Astrocyte of the cerebellum (primary cell): ENCODE results near the gene FSTL4.

Experiments used
- DNase-seq: peaks from one replicate; pipeline ENCODE4 v3.0.0-alpha.2; 2011; ENCODE audit warnings: low read depth
- H3K4me3 ChIP-seq: 2 replicates; pipeline ENCODE4 v1.5.1; 2011; ENCODE audit warnings: mild to moderate bottlenecking, low read depth, low read length, moderate library complexity
- in situ Hi-C: cut with HindIII; loops from 2 replicates; pipeline ENCODE4 v1.10.0; 2017; ENCODE audit warnings: low sequenced_read_pairs
- TF ChIP-seq, protein P1 (sequence below): IDR thresholded peaks from 2 replicates; pipeline ENCODE4 v1.5.1; 2012; ENCODE audit warnings: low read length, low read depth, moderate library complexity, mild to moderate bottlenecking; ENCODE audit errors: missing control alignments

Gene FSTL4

DNA sequence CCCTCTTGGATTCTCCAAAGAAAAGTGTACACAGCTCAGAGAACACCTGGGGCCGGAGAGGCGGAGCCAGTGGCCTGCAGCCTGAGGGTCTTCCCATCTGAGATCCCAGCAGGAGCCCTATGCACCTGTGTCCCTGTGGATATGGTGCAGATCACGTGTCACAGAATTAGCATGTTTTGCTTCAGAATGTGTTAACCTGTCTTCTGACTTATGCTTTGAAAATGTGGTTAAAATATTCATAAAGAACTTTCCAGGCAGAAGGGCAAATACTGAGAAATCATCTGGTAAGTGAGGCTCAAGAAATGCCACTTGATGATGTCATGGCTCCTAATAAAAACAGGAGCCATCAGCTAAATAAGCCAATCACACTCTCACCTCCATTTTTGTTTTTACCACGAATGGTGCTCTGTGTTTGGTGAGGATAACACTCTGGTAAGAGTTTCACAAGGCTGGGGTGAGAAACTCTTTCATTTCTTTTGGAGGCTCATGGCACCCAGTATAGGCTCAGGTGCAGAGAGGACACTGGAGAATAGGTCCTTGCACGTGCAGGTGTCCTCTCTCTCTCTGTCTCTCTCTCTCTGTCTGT lies 279.8 kb downstream of the FSTL4 start:
- TF ChIP-seq, protein P1, sequence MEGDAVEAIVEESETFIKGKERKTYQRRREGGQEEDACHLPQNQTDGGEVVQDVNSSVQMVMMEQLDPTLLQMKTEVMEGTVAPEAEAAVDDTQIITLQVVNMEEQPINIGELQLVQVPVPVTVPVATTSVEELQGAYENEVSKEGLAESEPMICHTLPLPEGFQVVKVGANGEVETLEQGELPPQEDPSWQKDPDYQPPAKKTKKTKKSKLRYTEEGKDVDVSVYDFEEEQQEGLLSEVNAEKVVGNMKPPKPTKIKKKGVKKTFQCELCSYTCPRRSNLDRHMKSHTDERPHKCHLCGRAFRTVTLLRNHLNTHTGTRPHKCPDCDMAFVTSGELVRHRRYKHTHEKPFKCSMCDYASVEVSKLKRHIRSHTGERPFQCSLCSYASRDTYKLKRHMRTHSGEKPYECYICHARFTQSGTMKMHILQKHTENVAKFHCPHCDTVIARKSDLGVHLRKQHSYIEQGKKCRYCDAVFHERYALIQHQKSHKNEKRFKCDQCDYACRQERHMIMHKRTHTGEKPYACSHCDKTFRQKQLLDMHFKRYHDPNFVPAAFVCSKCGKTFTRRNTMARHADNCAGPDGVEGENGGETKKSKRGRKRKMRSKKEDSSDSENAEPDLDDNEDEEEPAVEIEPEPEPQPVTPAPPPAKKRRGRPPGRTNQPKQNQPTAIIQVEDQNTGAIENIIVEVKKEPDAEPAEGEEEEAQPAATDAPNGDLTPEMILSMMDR: no peak
- no peak overlapping the region for H3K4me3 ChIP-seq
- in situ Hi-C loops: no loop called here
- no peak for DNase-seq

DNA sequence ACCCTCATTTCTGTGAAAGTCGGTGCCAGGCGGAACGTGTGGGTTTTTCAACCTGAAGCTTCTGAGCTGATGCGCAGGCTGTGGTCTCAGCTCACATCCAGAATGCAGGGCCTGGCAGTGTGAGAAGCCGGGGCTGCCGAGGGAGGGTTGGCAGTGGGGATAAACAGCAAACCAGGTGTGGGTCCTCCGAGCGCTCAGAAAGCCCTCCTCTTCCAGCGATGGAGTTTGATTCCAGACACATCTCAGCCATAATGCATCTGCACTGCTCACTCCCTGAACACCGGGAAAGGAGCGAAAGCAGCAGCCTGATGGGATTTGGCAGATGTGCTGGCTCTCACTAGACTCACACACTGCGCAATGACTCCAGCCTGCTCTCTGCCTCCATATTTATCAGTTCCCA lies 280.4 kb downstream of the FSTL4 start:
- no peak for DNase-seq
- in situ Hi-C loops: no loop called here
- TF ChIP-seq, protein P1: no peak
- H3K4me3 ChIP-seq: no peak overlapping the region

DNA sequence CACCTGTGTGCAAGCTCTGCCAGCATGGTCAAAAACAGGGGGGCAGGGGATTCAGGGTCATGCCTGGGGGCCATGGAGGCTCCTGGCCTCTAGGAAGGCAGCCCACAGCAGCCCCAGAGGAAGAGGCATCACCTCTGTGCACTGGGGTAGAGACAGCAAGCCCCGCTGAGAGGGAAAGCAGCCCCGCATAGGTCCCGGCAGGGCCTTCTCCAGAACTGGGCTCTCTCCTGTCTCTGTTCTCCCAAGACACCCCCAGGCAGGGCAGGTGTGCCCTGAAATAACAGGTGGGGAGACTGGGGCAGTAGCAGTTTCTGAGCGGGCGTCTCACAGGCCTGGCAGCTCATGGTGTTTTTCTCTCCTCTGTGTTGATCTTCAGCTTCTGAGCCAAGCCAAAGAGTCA lies 281.4 kb downstream of the FSTL4 start:
- no peak overlapping the region for H3K4me3 ChIP-seq
- TF ChIP-seq, protein P1: no peak
- in situ Hi-C loops: no loop called here
- no peak for DNase-seq

DNA sequence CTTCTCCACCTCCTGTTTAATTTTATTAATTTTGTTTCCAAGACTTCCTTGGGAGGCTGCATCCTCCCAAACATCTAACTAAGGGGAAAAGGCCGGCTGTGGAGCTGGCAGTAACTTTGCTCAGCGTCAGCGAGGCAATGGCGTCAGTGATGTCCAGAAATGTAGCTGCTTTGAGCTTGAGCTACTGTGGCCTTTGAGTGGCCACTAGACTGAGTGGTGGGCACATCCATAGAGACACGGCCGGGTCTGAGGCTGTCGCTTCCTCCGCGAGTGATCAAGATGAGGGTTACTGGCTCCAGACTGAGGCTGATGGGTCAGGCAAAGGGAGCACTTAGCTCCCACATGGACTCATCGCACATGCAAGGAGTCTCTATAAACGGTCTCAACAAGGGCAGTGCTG lies 283.5 kb downstream of the FSTL4 start:
- no peak for DNase-seq
- no peak overlapping the region for H3K4me3 ChIP-seq
- in situ Hi-C loops: no loop called here
- TF ChIP-seq, protein P1: no peak

DNA sequence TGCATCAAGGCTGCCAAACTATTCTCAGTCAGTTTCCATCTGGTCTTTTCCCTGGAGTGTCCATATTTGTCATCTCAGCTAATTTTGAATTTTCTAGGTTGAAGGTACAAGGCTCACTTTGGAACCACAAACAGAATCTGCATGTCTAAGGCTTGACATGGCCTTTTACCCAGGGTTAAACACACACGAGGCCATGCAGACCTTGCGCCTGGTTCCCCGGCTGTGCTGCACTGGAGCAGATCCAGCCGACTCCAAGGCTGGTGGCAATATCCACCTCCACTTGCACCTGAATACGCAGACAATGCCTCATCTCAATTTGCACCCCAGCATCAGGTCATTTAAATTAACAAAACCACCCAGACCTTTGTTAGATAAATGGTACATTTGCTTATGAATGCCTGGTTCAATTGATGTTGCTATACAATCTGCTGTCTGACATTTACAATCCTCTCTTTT lies 284.4 kb downstream of the FSTL4 start:
- H3K4me3 ChIP-seq: no peak overlapping the region
- in situ Hi-C loops: no loop called here
- TF ChIP-seq, protein P1: no peak
- no peak for DNase-seq

DNA sequence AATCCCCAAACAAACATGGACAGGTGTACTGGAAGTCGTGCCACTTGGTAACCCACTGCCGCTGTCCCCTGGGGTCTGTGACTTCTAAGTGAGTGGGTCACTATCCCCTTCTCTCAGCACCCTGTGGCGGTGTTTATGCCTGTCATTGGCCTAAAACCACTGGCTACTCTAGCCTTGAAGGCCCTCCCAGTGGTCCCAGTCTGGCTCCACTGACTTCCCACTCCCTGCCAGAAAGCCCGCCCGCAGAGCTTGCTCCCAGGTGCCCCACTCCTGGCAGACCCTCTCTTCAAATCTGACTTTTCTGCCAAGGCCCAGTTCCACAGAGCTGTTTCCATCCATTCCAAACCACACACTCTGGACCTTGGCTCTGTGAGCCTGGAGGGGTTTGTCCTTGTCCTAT lies 286.0 kb downstream of the FSTL4 start:
- TF ChIP-seq, protein P1: no peak
- no peak for DNase-seq
- no peak overlapping the region for H3K4me3 ChIP-seq
- in situ Hi-C loops: no loop called here
